ENCODE data around the gene PTGES2. TPM values are rescaled to one million over a fixed set of nuclear protein-coding genes. Genes with fewer than 3 reads are reported as not detected.
"Not testable (repeated sequence)": the region's sequence is repeated elsewhere in the genome, so short reads cannot be mapped to it uniquely, and the experiment has no call there.

The PTGES2 gene
- total RNA-seq, 1 donor from 2014 or later: 87.8 TPM

- no peak for DNase-seq (ENCODE audit: low spot score)
Observed at GRCh38 chr9:128136816-128137793, 9.6 kb upstream of the PTGES2 start.

GRCh38 chr9:128135561-128135960, 8.0 kb upstream of the PTGES2 start:
- DNase-seq (ENCODE audit: low spot score): not testable (repeated sequence)

- DNase-seq (ENCODE audit: low spot score): not testable (repeated sequence)
Observed at GRCh38 chr9:128132139-128132538, 4.6 kb upstream of the PTGES2 start.

GRCh38 chr9:128131346-128131745, 3.8 kb upstream of the PTGES2 start:
- DNase-seq (ENCODE audit: low spot score): not testable (repeated sequence)

GRCh38 chr9:128130651-128131050, 3.1 kb upstream of the PTGES2 start:
- DNase-seq (ENCODE audit: low spot score): not testable (repeated sequence)

GRCh38 chr9:128129976-128130590, 2.6 kb upstream of the PTGES2 start:
- DNase-seq (ENCODE audit: low spot score): not testable (repeated sequence)

- DNase-seq (ENCODE audit: low spot score): no peak
Observed at GRCh38 chr9:128128836-128129590, 1.5 kb upstream of the PTGES2 start.

GRCh38 chr9:128127990-128128835, 684 bp upstream of the PTGES2 start:
- peak; percentile 83 for DNase-seq (ENCODE audit: low spot score)

GRCh38 chr9:128125580-128126354, 1.8 kb downstream of the PTGES2 start:
- no peak for DNase-seq (ENCODE audit: low spot score)

GRCh38 chr9:128124873-128125579, 2.5 kb downstream of the PTGES2 start:
- no peak for DNase-seq (ENCODE audit: low spot score)

GRCh38 chr9:128124451-128124850, 3.1 kb downstream of the PTGES2 start:
- DNase-seq (ENCODE audit: low spot score): no peak

GRCh38 chr9:128123451-128124080, 4.0 kb downstream of the PTGES2 start:
- no peak for DNase-seq (ENCODE audit: low spot score)

GRCh38 chr9:128122809-128123175, 4.7 kb downstream of the PTGES2 start:
- no peak for DNase-seq (ENCODE audit: low spot score)

GRCh38 chr9:128121924-128122808, 5.4 kb downstream of the PTGES2 start:
- DNase-seq (ENCODE audit: low spot score): no peak

- DNase-seq (ENCODE audit: low spot score): no peak
Observed at GRCh38 chr9:128121466-128121810, 6.1 kb downstream of the PTGES2 start.

- no peak for DNase-seq (ENCODE audit: low spot score)
Observed at GRCh38 chr9:128120741-128121465, 6.6 kb downstream of the PTGES2 start.

- no peak for DNase-seq (ENCODE audit: low spot score)
Observed at GRCh38 chr9:128120061-128120740, 7.3 kb downstream of the PTGES2 start.
